Neural cell (in vitro differentiated cells): Measurements from ENCODE around the gene SH3TC1. TPM values are rescaled to one million over a fixed set of nuclear protein-coding genes. Genes with fewer than 3 reads are reported as not detected.

ENCODE experiments used
- H2AFZ ChIP-seq: fragments of 200-600, 300-800 bp; sonication (generic), shearing (Covaris generic); 2 replicates; pipeline ENCODE4 v1.6.0; 2014; ENCODE audit warnings: low read depth, mild to moderate bottlenecking, antibody characterized with exemption, low read length, moderate library complexity
- H3F3A ChIP-seq: fragments of 200-600 bp; shearing (Covaris generic); 2 replicates; pipeline ENCODE4 v1.6.1; 2016; ENCODE audit warnings: mild to moderate bottlenecking, moderate library complexity, mixed read lengths, antibody characterized with exemption, low read length; ENCODE audit not compliant: insufficient read depth, poor library complexity, severe bottlenecking
- H3K27ac ChIP-seq: fragments of 200-600, 300-800 bp; sonication (generic), shearing (Covaris generic); 2 replicates; pipeline ENCODE4 v1.5.1; 2014; ENCODE audit warnings: mild to moderate bottlenecking, low read length, moderate library complexity
- H3K27me3 ChIP-seq: fragments of 300-800, 200-600 bp; sonication (generic), shearing (Covaris generic); 2 replicates; pipeline ENCODE4 v1.6.0; 2014; ENCODE audit warnings: mild to moderate bottlenecking, low read depth, low read length, moderate library complexity; ENCODE audit not compliant: insufficient read depth
- H3K36me3 ChIP-seq: fragments of 300-800, 200-600 bp; sonication (generic), shearing (Covaris generic); 2 replicates; pipeline ENCODE4 v1.5.1; 2014; ENCODE audit warnings: mild to moderate bottlenecking, antibody characterized with exemption, low read length, moderate library complexity; ENCODE audit not compliant: insufficient read depth
- H3K4me2 ChIP-seq: fragments of 300-800, 200-600 bp; sonication (generic), shearing (Covaris generic); 2 replicates; pipeline ENCODE4 v1.6.0; 2014; ENCODE audit warnings: mild to moderate bottlenecking, low read length
- H3K4me3 ChIP-seq: fragments of 300-800, 200-600 bp; sonication (generic), shearing (Covaris generic); 2 replicates; pipeline ENCODE4 v1.5.1; 2014; ENCODE audit warnings: mild to moderate bottlenecking, low read length, moderate library complexity
- H3K79me2 ChIP-seq: fragments of 200-600 bp; shearing (Covaris generic); replicated peaks from 2 replicates; pipeline ENCODE4 v1.6.0; 2014; ENCODE audit warnings: mild to moderate bottlenecking, low read length, moderate library complexity; ENCODE audit not compliant: insufficient read depth
- H3K9ac ChIP-seq: fragments of 300-800, 200-600 bp; sonication (generic), shearing (Covaris generic); 2 replicates; pipeline ENCODE4 v1.6.1; 2016; ENCODE audit warnings: mild to moderate bottlenecking, low read length, mixed read lengths
- H3K9me2 ChIP-seq: fragments of 200-600 bp; shearing (Covaris generic); 2 replicates; pipeline ENCODE4 v1.6.1; 2016; ENCODE audit warnings: mild to moderate bottlenecking, low read length, mixed read lengths; ENCODE audit not compliant: insufficient read depth
- H3K9me3 ChIP-seq: fragments of 200-600, 300-800 bp; sonication (generic), shearing (Covaris generic); 2 replicates; pipeline ENCODE4 v1.6.1; 2016; ENCODE audit warnings: mild to moderate bottlenecking, mixed run types, low read length, moderate library complexity, mixed read lengths
- H4K20me1 ChIP-seq: fragments of 200-600 bp; shearing (Covaris generic); 2 replicates; pipeline ENCODE4 v1.6.1; 2016; ENCODE audit warnings: mild to moderate bottlenecking, mixed run types; ENCODE audit not compliant: insufficient read depth
- EP300 ChIP-seq: fragments of 450-650 bp; conservative IDR thresholded peaks from 2 replicates; pipeline ENCODE4 v1.6.1; 2014; ENCODE audit warnings: antibody characterized with exemption, mild to moderate bottlenecking, moderate library complexity; ENCODE audit not compliant: poor library complexity, severe bottlenecking
- EZH2 ChIP-seq: fragments of 200-600, 300-800 bp; shearing (Covaris generic), sonication (generic); IDR thresholded peaks from 2 replicates; pipeline ENCODE4 v1.6.1; 2014; ENCODE audit warnings: antibody characterized with exemption, low read length, borderline replicate concordance, mild to moderate bottlenecking; ENCODE audit not compliant: insufficient read depth, poor library complexity, severe bottlenecking
- MXI1 ChIP-seq: fragments of 450-650 bp; conservative IDR thresholded peaks from 2 replicates; pipeline ENCODE4 v1.6.1; 2014; ENCODE audit warnings: antibody characterized with exemption, mild to moderate bottlenecking; ENCODE audit not compliant: poor library complexity, severe bottlenecking
- POLR2AphosphoS5 ChIP-seq: IDR thresholded peaks from 2 replicates; pipeline ENCODE4 v1.6.1; 2012
- RAD21 ChIP-seq: fragments of 450-650 bp; conservative IDR thresholded peaks from 2 replicates; pipeline ENCODE4 v1.6.1; 2014; ENCODE audit warnings: antibody characterized with exemption, mild to moderate bottlenecking, moderate library complexity
- REST ChIP-seq: IDR thresholded peaks from 2 replicates; pipeline ENCODE4 v1.6.1; 2012; ENCODE audit warnings: borderline replicate concordance
- SMC3 ChIP-seq: fragments of 450-650 bp; conservative IDR thresholded peaks from 2 replicates; pipeline ENCODE4 v1.6.1; 2014; ENCODE audit warnings: antibody characterized with exemption, mild to moderate bottlenecking, moderate library complexity; ENCODE audit not compliant: poor library complexity
- TAF1 ChIP-seq: IDR thresholded peaks from 2 replicates; pipeline ENCODE4 v1.6.1; 2012; ENCODE audit warnings: low read depth
- polyA plus RNA-seq: library from polyadenylated mRNA; depleted of rRNA; stranded (reverse); fragments of >200 nt; gene quantifications from 2 replicates; pipeline ENCODE4 v1.2.3, GENCODE V29; 2014
- TF ChIP-seq, protein P1 (sequence below): fragments of 450-650 bp; IDR thresholded peaks from 2 replicates; pipeline ENCODE4 v1.5.1; 2014; ENCODE audit warnings: antibody characterized with exemption, mild to moderate bottlenecking, moderate library complexity; ENCODE audit not compliant: poor library complexity, severe bottlenecking

The SH3TC1 gene
- polyA plus RNA-seq, 1 donor from 2014 or later = not detected

DNA sequence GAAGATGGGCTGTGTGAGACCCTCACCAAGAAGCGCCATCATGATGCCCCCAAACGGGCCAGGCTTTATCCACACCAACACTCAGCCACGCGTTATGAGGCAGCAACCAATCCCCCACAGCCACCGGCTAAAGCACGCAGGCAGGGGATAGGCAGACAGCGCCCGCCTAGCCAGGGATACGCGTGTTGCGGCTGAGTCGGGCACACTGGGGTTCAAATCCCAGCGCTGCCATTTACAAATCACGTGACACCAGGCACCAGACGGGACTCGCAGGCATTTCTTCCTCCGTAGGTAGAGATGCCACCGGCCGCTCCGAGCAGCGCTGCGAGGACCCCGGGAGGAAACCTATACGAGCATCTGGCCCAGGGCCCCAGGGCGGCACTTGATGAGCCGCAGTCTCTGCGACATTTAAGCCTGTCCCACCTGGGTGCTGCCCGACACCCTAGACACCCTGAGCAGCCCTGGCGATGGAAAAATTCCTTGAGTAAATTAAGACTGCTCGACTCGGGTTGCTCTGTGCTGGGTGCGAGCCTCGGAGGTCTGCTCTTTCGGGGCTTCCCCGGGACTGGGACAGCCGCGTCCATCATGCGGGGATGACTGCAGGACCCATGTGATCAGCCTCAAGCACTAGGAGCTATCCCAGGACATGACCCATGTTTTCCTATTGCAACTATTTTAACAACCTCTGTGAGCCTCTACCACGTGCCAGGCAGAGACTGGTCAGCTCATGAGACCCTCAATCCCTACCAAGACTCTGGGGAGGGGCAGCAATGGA, 46.8 kb upstream of the SH3TC1 start:
- Histone ChIP-seq H3K9me2 (no peaks in the 10 kb centered on the region), H3K4me2 (no peak overlapping the region), H2AFZ (no peak overlapping the region), H3K4me3 (no peak overlapping the region), H3K27me3 (peaks cover 9% of the 10 kb centered on the region), H3K79me2 (no peaks in the 10 kb centered on the region), H3K9ac (no peak overlapping the region), H3F3A (no peaks in the 10 kb centered on the region), H4K20me1 (no peaks in the 10 kb centered on the region), H3K36me3 (no peaks in the 10 kb centered on the region), H3K27ac (no peak overlapping the region), H3K9me3 (no peaks in the 10 kb centered on the region)
- TF ChIP-seq MXI1 (no peak), RAD21 (no peak), EP300 (no peak), EZH2 (no peak), REST (no peak), TAF1 (no peak), POLR2AphosphoS5 (no peak), SMC3 (no peak)
- TF ChIP-seq, protein P1, sequence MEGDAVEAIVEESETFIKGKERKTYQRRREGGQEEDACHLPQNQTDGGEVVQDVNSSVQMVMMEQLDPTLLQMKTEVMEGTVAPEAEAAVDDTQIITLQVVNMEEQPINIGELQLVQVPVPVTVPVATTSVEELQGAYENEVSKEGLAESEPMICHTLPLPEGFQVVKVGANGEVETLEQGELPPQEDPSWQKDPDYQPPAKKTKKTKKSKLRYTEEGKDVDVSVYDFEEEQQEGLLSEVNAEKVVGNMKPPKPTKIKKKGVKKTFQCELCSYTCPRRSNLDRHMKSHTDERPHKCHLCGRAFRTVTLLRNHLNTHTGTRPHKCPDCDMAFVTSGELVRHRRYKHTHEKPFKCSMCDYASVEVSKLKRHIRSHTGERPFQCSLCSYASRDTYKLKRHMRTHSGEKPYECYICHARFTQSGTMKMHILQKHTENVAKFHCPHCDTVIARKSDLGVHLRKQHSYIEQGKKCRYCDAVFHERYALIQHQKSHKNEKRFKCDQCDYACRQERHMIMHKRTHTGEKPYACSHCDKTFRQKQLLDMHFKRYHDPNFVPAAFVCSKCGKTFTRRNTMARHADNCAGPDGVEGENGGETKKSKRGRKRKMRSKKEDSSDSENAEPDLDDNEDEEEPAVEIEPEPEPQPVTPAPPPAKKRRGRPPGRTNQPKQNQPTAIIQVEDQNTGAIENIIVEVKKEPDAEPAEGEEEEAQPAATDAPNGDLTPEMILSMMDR = no peak

- no peak overlapping the region for H3K4me2 ChIP-seq
- no peaks in the 10 kb centered on the region for H4K20me1 ChIP-seq
- no peaks in the 10 kb centered on the region for H3K9me2 ChIP-seq
- H3K9ac ChIP-seq = no peak overlapping the region
- no peaks in the 10 kb centered on the region for H3K79me2 ChIP-seq
- H3K36me3 ChIP-seq = no peaks in the 10 kb centered on the region
- no peaks in the 10 kb centered on the region for H3F3A ChIP-seq
- no peak overlapping the region for H3K27ac ChIP-seq
- no peaks in the 10 kb centered on the region for H3K9me3 ChIP-seq
- peaks cover 15% of the 10 kb centered on the region for H3K27me3 ChIP-seq
- no peak for TF ChIP-seq EZH2
- TF ChIP-seq MXI1 = no peak
- TF ChIP-seq EP300 = no peak
- TF ChIP-seq TAF1 = no peak
- TF ChIP-seq RAD21 = no peak
- TF ChIP-seq, protein P1 = no peak
- TF ChIP-seq POLR2AphosphoS5 = no peak
- no peak for TF ChIP-seq REST
- TF ChIP-seq SMC3 = no peak
- H3K4me3 ChIP-seq = no peak overlapping the region
- H2AFZ ChIP-seq = no peak overlapping the region
These were observed 46.2 kb upstream of the SH3TC1 start for GRCh38 chr4:8152865-8153257.
